DND-41 (cell line): ENCODE results near the gene HEXIM2.

ENCODE experiments used
- CTCF ChIP-seq: IDR thresholded peaks from 2 replicates; pipeline ENCODE4 v1.5.1; 2012; ENCODE audit warnings: borderline replicate concordance, low read length, moderate library complexity, mild to moderate bottlenecking; ENCODE audit not compliant: poor library complexity, severe bottlenecking; ENCODE audit errors: extremely low read depth
- EZH2 ChIP-seq: IDR thresholded peaks from 3 replicates; pipeline ENCODE4 v1.6.1; 2012; ENCODE audit warnings: borderline replicate concordance, low read depth, mild to moderate bottlenecking, moderate library complexity, low read length, inconsistent platforms; ENCODE audit not compliant: severe bottlenecking

GRCh38 chr17:45132320-45132571, 29.4 kb upstream of the HEXIM2 start, which contains the start of gene PLCD3:
- no peak for TF ChIP-seq CTCF
- no peak for TF ChIP-seq EZH2
